ENCODE results near the gene ATAT1. TPM values are rescaled to one million over a fixed set of nuclear protein-coding genes. Genes with fewer than 3 reads are reported as not detected.

ATAT1 gene
- total and polyA plus RNA-seq, 2 of the 13 experiments (the other 11 are each of a cell fraction or from before 2014, with no cell fraction given): 9.2 to 23.6 TPM

DNA sequence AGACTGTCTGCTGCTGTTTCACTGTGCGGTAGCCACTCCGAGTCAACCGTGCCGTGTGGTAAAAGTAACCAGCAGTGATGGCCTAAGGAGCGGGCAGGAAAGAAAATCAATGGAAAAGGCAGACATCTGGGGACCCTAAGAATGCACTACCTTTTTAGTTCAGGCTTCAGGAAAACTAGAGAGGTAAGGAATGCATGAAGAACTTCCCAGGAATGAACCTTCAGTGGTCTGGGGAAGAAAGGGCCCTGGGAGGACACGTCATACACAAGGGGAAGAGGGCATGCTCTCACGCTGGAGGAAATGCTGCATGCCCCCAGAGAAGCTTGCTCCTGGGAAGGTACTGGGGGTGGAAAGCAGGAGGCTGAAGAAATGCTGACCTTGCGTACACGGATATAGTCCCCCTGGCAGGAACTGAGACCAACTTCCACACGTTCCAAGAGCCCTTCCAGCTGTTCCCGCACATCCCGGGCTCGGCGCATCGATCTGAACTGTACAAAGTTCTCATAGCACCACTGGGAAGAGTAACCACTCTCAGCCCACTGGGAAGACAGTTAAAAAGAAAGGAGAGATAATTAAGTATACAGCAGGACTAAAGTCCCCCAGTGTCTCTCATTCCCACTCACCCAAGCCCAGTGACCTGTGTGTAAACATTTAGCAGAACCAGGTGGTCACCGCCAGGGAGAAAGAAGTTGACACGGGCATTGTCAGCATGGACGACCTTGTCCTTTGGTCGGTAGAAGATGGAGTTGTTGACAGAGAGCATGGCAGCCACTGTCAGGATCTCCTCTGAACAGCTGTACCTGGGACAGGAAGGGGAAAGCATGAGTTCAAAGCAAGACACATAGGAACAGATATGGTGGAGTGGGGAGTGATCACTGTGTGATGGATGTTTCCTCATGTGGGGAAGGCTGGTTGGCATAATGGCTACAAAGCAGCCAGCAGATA lies 28.4 kb downstream of the ATAT1 start (continued):
- TF ChIP-seq, protein P1, sequence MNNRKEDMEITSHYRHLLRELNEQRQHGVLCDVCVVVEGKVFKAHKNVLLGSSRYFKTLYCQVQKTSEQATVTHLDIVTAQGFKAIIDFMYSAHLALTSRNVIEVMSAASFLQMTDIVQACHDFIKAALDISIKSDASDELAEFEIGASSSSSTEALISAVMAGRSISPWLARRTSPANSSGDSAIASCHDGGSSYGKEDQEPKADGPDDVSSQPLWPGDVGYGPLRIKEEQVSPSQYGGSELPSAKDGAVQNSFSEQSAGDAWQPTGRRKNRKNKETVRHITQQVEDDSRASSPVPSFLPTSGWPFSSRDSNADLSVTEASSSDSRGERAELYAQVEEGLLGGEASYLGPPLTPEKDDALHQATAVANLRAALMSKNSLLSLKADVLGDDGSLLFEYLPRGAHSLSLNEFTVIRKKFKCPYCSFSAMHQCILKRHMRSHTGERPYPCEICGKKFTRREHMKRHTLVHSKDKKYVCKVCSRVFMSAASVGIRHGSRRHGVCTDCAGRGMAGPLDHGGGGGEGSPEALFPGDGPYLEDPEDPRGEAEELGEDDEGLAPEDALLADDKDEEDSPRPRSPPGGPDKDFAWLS (CRISPR knock-in tag; IDR thresholded peaks at IDR 0.05; ENCODE audit: borderline replicate concordance): 0 out of 2 replicates have a peak, but pooled peaks have one; percentile 2
- no peak for TF ChIP-seq TAF15 (IDR thresholded peaks at IDR 0.05; ENCODE audit: low read depth, low read length, poor library complexity, severe bottlenecking)
- no peak for TF ChIP-seq MED13 (CRISPR knock-in tag; IDR thresholded peaks at IDR 0.05)
- TF ChIP-seq, protein P2, sequence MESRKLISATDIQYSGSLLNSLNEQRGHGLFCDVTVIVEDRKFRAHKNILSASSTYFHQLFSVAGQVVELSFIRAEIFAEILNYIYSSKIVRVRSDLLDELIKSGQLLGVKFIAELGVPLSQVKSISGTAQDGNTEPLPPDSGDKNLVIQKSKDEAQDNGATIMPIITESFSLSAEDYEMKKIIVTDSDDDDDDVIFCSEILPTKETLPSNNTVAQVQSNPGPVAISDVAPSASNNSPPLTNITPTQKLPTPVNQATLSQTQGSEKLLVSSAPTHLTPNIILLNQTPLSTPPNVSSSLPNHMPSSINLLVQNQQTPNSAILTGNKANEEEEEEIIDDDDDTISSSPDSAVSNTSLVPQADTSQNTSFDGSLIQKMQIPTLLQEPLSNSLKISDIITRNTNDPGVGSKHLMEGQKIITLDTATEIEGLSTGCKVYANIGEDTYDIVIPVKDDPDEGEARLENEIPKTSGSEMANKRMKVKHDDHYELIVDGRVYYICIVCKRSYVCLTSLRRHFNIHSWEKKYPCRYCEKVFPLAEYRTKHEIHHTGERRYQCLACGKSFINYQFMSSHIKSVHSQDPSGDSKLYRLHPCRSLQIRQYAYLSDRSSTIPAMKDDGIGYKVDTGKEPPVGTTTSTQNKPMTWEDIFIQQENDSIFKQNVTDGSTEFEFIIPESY (CRISPR knock-in tag; IDR thresholded peaks at IDR 0.05): peak; percentile 79
- peak; percentile 86 for TF ChIP-seq ZNF274 (CRISPR knock-in tag; IDR thresholded peaks at IDR 0.05)
- peak; percentile 91; the same call in 1 of the 2 replicates for TF ChIP-seq HMG20A (CRISPR knock-in tag; IDR thresholded peaks at IDR 0.05; ENCODE audit: borderline replicate concordance)
- TF ChIP-seq FIP1L1 (IDR thresholded peaks at IDR 0.05; ENCODE audit: borderline replicate concordance, insufficient read depth, low read depth, low read length): no peak
- TF ChIP-seq, protein P3, sequence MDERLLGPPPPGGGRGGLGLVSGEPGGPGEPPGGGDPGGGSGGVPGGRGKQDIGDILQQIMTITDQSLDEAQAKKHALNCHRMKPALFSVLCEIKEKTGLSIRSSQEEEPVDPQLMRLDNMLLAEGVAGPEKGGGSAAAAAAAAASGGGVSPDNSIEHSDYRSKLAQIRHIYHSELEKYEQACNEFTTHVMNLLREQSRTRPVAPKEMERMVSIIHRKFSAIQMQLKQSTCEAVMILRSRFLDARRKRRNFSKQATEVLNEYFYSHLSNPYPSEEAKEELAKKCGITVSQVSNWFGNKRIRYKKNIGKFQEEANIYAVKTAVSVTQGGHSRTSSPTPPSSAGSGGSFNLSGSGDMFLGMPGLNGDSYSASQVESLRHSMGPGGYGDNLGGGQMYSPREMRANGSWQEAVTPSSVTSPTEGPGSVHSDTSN (CRISPR knock-in tag; IDR thresholded peaks at IDR 0.05): peak; percentile 56; the same call in 1 of the 2 replicates
- TF ChIP-seq ZSCAN21 (CRISPR knock-in tag; IDR thresholded peaks at IDR 0.05; ENCODE audit: borderline replicate concordance): peak; percentile 82
- TF ChIP-seq ELF1 (CRISPR knock-in tag; IDR thresholded peaks at IDR 0.05): peak; percentile 73
- TF ChIP-seq SAFB2 (CRISPR knock-in tag; IDR thresholded peaks at IDR 0.05; ENCODE audit: borderline replicate concordance, low read depth): no peak; the same call in 1 of the 2 replicates
- peak; percentile 63; the same call in 1 of the 2 replicates for TF ChIP-seq ZZZ3 (CRISPR knock-in tag; IDR thresholded peaks at IDR 0.05; ENCODE audit: borderline replicate concordance)
- peak; percentile 59; the same call in 1 of the 2 replicates for TF ChIP-seq FOXP1 (IDR thresholded peaks at IDR 0.05)
- TF ChIP-seq FOXP1 (CRISPR knock-in tag; IDR thresholded peaks at IDR 0.05): peak; percentile 94
- TF ChIP-seq SIN3B (IDR thresholded peaks at IDR 0.05; ENCODE audit: low read length): peak; percentile 64; the same call in 1 of the 2 replicates
- TF ChIP-seq, protein P4, sequence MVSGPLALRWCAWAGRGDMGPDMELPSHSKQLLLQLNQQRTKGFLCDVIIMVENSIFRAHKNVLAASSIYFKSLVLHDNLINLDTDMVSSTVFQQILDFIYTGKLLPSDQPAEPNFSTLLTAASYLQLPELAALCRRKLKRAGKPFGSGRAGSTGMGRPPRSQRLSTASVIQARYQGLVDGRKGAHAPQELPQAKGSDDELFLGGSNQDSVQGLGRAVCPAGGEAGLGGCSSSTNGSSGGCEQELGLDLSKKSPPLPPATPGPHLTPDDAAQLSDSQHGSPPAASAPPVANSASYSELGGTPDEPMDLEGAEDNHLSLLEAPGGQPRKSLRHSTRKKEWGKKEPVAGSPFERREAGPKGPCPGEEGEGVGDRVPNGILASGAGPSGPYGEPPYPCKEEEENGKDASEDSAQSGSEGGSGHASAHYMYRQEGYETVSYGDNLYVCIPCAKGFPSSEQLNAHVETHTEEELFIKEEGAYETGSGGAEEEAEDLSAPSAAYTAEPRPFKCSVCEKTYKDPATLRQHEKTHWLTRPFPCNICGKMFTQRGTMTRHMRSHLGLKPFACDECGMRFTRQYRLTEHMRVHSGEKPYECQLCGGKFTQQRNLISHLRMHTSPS (CRISPR knock-in tag; IDR thresholded peaks at IDR 0.05; ENCODE audit: low read depth): peak; percentile 88
- TF ChIP-seq CBX5 (CRISPR knock-in tag; IDR thresholded peaks at IDR 0.05; ENCODE audit: borderline replicate concordance): peak; percentile 83; the same call in 1 of the 2 replicates
- peak; percentile 92 for TF ChIP-seq WIZ (CRISPR knock-in tag; IDR thresholded peaks at IDR 0.05)
- TF ChIP-seq ZNF30 (CRISPR knock-in tag; IDR thresholded peaks at IDR 0.05): no peak
- TF ChIP-seq, protein P5, sequence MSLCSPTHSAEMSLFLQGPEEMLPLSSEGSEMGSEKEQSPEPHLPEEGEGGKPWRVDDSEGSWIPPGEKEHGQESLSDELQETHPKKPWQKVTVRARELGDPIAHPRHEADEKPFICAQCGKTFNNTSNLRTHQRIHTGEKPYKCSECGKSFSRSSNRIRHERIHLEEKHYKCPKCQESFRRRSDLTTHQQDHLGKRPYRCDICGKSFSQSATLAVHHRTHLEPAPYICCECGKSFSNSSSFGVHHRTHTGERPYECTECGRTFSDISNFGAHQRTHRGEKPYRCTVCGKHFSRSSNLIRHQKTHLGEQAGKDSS (CRISPR knock-in tag; IDR thresholded peaks at IDR 0.05; ENCODE audit: borderline replicate concordance, low read depth): peak; percentile 72
- TF ChIP-seq ZSCAN20 (CRISPR knock-in tag; IDR thresholded peaks at IDR 0.05; ENCODE audit: borderline replicate concordance): no peak
